Measurements from ENCODE around the gene MASTL. TPM values are rescaled to one million over a fixed set of nuclear protein-coding genes. Genes with fewer than 3 reads are reported as not detected.

Gene MASTL
- total RNA-seq, 4 donors from 2014 or later, result 6.6 to 11.9 (median 10.4) TPM

DNA sequence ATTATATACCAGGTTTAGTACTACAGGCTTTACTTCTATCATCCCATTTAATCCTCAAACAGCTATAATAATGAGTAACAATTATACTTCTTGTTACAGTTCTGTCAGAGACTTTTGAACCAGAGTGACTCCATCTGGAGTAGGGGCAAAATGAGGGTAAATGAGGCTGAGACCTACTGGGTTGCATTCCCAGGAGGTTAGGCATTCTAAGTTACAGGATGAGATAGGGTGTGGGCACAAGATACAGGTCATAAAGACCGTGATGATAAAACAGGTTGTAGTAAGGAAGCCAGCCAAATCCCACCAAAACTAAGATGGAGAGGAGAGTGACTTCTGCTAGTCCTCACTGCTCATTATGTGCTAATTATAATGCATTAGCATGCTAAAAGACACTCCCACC lies 4.9 kb upstream of the MASTL start:
- TF ChIP-seq CTCF (IDR thresholded peaks at IDR 0.05; ENCODE audit: low read depth), result no peak

DNA sequence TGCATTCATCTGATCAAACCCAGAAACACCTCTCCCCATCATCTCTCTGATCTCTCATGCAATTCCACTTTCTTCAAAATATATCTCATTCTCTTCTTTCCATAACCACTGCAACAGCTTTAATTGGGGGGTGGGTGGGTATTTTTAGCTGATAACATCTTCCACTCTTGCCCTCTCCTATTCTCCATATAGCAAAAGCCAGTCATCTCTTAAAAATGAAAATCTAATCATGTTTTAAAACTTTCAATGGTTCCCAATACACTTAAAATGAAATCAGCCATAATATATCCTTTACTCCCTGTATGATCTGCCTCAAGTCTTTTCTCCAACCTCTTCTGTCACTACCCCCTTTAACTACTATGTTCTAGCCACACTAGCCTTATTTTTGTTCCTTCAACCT lies 2.5 kb upstream of the MASTL start:
- TF ChIP-seq CTCF (IDR thresholded peaks at IDR 0.05; ENCODE audit: low read depth), result no peak

DNA sequence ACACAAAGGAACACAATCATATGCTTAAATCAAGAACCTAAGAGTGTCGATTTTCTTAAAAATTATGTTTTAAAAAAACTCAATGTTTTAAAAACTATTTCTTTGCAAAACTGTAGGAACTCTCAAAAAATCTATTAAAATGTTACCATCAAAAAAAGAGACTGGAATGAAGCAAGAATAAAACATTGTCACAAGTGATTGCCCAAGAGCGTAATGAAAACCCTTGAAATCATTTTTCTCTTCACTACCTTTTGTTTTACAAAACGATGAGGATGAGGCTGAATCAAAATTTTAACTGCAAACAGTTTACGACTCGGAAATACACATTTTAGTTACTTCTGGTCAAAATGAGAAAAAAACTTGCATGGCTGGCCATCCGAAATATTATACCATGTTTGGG lies 1.8 kb upstream of the MASTL start:
- TF ChIP-seq CTCF (IDR thresholded peaks at IDR 0.05; ENCODE audit: low read depth), result no peak

DNA sequence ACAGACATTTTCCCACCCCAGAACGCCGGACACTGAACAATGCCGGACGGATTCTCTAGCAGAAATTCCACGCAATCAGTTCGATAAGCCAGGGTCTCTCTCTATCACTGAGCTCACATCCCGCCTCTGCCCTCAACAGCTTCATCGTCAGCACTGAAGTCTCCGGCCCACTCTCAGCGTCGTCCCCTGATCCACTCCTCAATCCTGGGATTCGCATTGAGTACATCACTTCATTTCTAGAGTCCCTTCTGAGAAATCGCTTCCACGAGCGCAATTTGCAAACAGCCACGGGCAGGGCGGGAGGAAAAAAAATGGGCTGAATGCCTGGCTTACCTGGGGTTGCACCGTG lies 1.3 kb upstream of the MASTL start:
- TF ChIP-seq CTCF (IDR thresholded peaks at IDR 0.05; ENCODE audit: low read depth), result no peak

- no peak for TF ChIP-seq CTCF (IDR thresholded peaks at IDR 0.05; ENCODE audit: low read depth)
Measured at GRCh38 chr10:27157150-27157549, 2.0 kb downstream of the MASTL start.

DNA sequence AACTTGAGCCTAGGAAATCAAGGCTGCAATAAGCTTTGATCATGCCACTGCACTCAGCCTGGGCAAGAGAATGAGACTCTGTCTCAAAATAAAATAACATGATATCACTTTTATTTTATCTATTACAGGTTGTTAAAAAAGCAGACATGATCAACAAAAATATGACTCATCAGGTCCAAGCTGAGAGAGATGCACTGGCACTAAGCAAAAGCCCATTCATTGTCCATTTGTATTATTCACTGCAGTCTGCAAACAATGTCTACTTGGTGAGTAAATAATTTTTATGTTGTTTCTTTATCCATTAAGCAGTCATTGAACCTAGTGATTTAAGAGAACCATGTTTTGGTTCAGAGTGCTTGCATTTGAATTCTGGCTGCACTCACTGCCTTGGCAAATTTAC lies 3.3 kb downstream of the MASTL start:
- no peak for TF ChIP-seq CTCF (IDR thresholded peaks at IDR 0.05; ENCODE audit: low read depth)

GRCh38 chr10:27169849-27170248 lies 14.7 kb downstream of the MASTL start:
- TF ChIP-seq CTCF (IDR thresholded peaks at IDR 0.05; ENCODE audit: low read depth), result no peak

GRCh38 chr10:27188259-27188658 lies 33.1 kb downstream of the MASTL start:
- TF ChIP-seq CTCF (IDR thresholded peaks at IDR 0.05; ENCODE audit: low read depth), result no peak
